Right renal cortex interstitium (tissue), 3 donors: Measurements from ENCODE around the gene KCNG2. TPM values are rescaled to one million over a fixed set of nuclear protein-coding genes. Genes with fewer than 3 reads are reported as not detected.

ENCODE experiments used
- DNase-seq, 3 donors: peaks; one replicate each; pipeline ENCODE4 v3.0.0-alpha.2; 2013; ENCODE audit warnings: low read depth in 3 of 3, low spot score in 2 of 3
- polyA plus RNA-seq, 3 donors: library from polyadenylated mRNA; unstranded; fragments of 120-200 nt; gene quantifications; one replicate each; pipeline ENCODE4 v1.2.1, GENCODE V29; 2013; ENCODE audit not compliant: insufficient read length in 3 of 3

The KCNG2 gene
- polyA plus RNA-seq, 3 donors: 0.15 to 0.17 TPM; not detected in 1

GRCh38 chr18:79917169-79917852 is 119.6 kb downstream of the KCNG2 start:
- no peak for DNase-seq

- no peak for DNase-seq
Observed at GRCh38 chr18:79917853-79918614, 120.3 kb downstream of the KCNG2 start.

- DNase-seq: no peak
Observed at GRCh38 chr18:79918615-79919011, 120.9 kb downstream of the KCNG2 start.

GRCh38 chr18:79919089-79919488 is 121.4 kb downstream of the KCNG2 start:
- DNase-seq: no peak

- DNase-seq: no peak
Observed at GRCh38 chr18:79921984-79922965, 124.5 kb downstream of the KCNG2 start.

- DNase-seq: no peak
Observed at GRCh38 chr18:79922971-79923411, 125.3 kb downstream of the KCNG2 start.

GRCh38 chr18:79923896-79924585 is 126.3 kb downstream of the KCNG2 start:
- DNase-seq: no peak

DNA sequence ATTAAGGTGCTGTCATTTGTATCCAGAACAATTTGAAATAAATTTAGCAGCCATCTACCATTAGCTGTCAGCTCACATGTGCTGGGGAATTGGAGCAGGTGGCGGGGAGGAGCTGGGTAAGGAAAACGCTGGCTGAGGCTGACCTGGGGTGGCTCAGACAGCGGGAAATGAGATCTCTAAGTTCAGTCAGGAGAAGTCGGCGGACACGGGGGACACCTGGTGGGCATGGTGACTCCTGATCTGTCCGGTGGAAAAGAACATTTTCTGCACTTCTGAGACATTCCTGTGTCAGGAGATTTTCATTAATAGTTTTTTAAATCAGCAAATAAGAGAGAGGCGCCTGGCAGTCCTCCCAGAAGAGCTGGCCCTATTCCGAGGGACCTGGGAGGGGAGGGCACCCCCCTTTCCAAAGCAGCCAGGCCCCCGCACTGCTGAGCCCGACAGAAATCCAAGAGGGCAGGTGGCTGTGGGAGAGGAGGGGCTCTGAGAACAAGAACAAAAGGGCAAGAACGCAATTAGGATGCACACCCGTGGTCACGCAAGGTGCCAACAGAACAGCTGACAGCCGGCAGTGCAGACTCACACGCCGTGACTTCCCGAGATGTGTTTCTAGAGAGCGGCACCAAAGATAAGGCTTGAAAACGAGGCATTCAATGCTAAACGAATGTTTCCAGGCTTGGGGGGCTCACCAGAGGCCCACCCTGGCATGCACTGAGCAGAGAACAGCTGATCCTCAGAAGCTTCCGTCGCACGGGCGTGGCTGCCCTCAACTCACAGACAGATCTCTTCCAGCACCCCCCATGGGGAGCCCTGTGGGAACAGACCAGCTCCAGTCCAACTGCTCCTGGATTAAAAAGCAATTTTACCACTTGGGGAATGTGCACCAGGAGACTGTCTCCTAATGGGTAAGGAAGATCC is 127.3 kb downstream of the KCNG2 start:
- DNase-seq: no peak

DNA sequence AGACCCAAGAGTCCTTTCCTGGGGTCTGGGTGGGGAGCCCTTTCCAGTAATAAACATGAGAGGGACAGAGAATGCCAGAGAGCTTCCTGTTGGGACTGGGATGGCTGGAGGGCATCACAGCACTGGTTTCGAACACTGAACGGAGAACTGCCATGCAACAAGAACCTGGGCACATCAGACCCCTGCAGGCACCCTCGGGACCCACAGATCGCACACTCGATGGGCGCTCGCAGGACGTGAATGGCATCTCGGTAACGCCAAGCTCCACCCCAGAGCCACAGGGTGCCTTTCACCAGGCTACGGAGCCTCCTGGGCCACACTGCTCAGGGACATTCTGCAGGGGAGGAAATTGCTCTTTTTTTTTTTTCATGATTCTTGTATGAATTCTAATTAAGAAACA is 128.6 kb downstream of the KCNG2 start:
- no peak for DNase-seq

- no peak for DNase-seq
Observed at GRCh38 chr18:79926715-79927606, 129.2 kb downstream of the KCNG2 start.

- no peak for DNase-seq
Observed at GRCh38 chr18:79927607-79928562, 130.1 kb downstream of the KCNG2 start.

DNA sequence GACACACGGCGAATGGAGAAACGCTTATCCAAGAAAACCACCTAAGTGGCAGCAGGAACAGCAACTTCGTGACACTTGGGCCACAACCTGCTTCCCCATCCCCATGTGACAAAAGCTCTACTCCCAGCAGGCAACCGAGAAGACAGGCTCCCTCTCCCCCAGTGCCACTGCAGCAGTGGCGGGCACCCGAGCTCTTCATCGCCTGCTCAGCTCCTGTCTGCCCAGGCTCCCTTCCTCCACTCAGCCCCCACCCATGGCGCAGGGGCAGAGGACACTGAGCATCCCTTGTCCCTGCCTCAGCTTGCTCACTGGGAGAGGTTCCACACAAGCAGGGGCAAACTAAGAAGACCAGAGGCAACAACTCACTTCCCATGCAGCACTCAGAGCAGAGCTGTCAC is 130.8 kb downstream of the KCNG2 start:
- DNase-seq: no peak

- no peak for DNase-seq
Observed at GRCh38 chr18:79930020-79930642, 132.4 kb downstream of the KCNG2 start.

DNA sequence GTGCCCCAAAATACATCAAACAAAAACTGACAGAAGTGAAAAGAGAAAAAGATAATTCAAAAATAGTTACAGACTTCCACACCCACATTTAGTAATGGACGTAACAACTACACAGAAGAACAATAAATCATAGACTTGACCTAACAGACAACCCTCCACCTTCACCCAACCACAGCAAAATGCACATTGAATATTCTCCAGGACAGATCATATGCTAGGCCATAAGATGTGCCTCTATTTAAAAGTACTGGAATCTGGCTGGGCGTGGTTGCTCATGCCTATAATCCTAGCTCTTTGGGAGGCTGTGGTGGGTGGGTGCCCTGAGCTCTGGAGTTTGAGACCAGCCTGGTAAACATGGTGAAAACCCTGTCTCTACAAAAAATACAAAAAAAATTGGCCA is 133.7 kb downstream of the KCNG2 start:
- no peak for DNase-seq

- no peak for DNase-seq
Observed at GRCh38 chr18:79932907-79933306, 135.2 kb downstream of the KCNG2 start.

- no peak for DNase-seq
Observed at GRCh38 chr18:79933765-79934164, 136.0 kb downstream of the KCNG2 start.
